Naive B cell (primary cell): ENCODE data around the gene COL4A2. TPM values are rescaled to one million over a fixed set of nuclear protein-coding genes. Genes with fewer than 3 reads are reported as not detected.

Experiments used
- ATAC-seq, 2 donors: fragments of 150-1000 bp; cut with Tn5 transposase; 2 replicates each; pipeline ENCODE4 v1.10.0; 2021; ENCODE audit warnings: low read depth in 2 of 2, mild to moderate bottlenecking in 2 of 2, moderate library complexity in 2 of 2
- DNase-seq: peaks from one replicate; pipeline ENCODE4 v3.0.0; 2022
- H3K27ac Mint-ChIP-seq, 6 donors: one replicate each; pipeline ENCODE4 v1.8.0; 2020 to 2022; ENCODE audit warnings: mild to moderate bottlenecking in 6 of 6, mixed read lengths in 6 of 6, moderate library complexity in 5 of 6, inconsistent platforms in 2 of 6
- H3K27me3 Mint-ChIP-seq, 3 donors: one replicate each; pipeline ENCODE4 v1.8.0; 2021 to 2022; ENCODE audit warnings: mixed read lengths in 3 of 3, mild to moderate bottlenecking in 1 of 3
- H3K36me3 Mint-ChIP-seq, 2 donors: one replicate each; pipeline ENCODE4 v1.8.0; 2020 to 2022; ENCODE audit warnings: mixed read lengths in 2 of 2, inconsistent platforms in 1 of 2, mild to moderate bottlenecking in 1 of 2
- H3K4me1 Mint-ChIP-seq, 3 donors: one replicate each; pipeline ENCODE4 v1.8.0; 2020 to 2022; ENCODE audit warnings: mixed read lengths in 3 of 3, inconsistent platforms in 1 of 3, mild to moderate bottlenecking in 1 of 3, moderate library complexity in 1 of 3
- H3K4me3 Mint-ChIP-seq, 8 donors: one replicate each; pipeline ENCODE4 v1.8.0; 2020 to 2022; ENCODE audit warnings: mild to moderate bottlenecking in 8 of 8, mixed read lengths in 8 of 8, moderate library complexity in 8 of 8, inconsistent platforms in 2 of 8
- H3K9me3 Mint-ChIP-seq, 7 donors: one replicate each; pipeline ENCODE4 v1.8.0; 2020 to 2022; ENCODE audit warnings: mixed read lengths in 7 of 7, mild to moderate bottlenecking in 5 of 7, inconsistent platforms in 2 of 7, moderate library complexity in 1 of 7
- polyA plus RNA-seq, 6 donors: library from polyadenylated mRNA; unstranded; fragments of 300-500 nt; fragmentation: Illumina TruSeq; gene quantifications; one replicate each; pipeline ENCODE4 v1.2.3, GENCODE V29; 2021; ENCODE audit warnings: low read depth in 6 of 6

COL4A2 gene
- polyA plus RNA-seq, 6 donors from 2014 or later, result 0.13 TPM; not detected in 5

DNA sequence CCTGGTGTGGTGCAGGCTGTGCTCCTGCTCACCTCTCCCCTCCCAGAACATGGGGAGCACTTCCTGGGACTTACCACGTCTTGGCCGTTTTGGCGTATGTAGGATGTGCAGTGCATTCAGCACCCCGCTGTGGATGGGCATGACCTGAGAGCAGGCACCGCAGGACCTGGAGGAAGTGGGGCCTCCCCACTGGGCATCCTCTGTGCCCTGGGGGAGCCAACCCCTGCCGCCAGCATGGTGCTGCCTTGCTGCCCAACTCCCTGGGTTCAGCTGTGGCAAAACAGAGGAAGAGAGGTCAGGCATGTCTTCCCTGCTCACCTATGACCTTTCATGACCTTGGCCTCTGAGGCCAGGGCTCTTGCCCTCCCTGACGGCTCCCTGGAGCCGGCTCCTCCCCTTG, 150.9 kb downstream of the COL4A2 start:
- Mint-ChIP-seq H3K4me1 (peaks cover 9 to 27% (median 15%) of the 10 kb centered on the region in 3 donors), H3K4me3 (no peak overlapping the region), H3K36me3 (no peaks in the 10 kb centered on the region), H3K9me3 (no peaks in the 10 kb centered on the region), H3K27ac (peak overlapping the region in 3 of 6 donors; percentile 2 to 70 (median 17)), H3K27me3 (peaks cover 0 to 21% (median 0%) of the 10 kb centered on the region in 3 donors)
- ATAC-seq (no peak), DNase-seq (no peak)

DNA sequence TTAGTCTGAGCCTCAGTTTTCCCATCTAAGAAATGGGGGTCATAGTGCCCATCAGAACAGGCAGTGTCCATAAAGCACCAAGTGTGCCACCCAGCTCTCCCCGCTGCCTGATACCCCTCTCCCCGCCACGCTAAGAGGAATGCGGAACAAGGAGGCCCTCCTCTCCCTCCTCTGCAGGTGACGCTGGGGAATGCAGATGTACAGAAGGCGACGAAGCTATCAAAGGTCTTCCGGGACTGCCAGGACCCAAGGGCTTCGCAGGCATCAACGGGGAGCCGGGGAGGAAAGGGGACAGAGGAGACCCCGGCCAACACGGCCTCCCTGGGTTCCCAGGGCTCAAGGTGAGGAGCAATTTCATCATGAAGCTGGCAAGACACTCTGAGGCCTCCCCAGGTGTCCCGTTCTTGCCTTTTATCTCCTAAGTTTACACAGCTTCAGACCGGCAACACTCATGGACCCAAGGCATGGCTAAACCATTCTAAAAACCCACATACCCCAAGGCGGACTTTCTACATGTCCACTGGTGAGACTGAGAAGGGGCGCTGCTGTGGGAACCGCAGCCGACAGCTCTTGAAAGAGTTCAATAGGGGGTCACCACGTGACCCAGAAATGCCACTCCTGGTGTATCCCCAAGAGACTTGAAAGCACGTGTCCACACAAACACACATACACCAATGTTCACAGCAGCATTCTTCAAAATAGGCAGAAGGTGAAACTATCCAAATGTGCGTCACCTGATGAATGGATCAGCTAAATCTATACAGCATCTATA, 151.7 kb downstream of the COL4A2 start:
- no peak for ATAC-seq
- DNase-seq, result no peak
- H3K36me3 Mint-ChIP-seq, result no peaks in the 10 kb centered on the region
- peaks cover 17 to 35% (median 20%) of the 10 kb centered on the region in 3 donors for H3K4me1 Mint-ChIP-seq
- peaks cover 0 to 21% (median 0%) of the 10 kb centered on the region in 3 donors for H3K27me3 Mint-ChIP-seq
- H3K9me3 Mint-ChIP-seq, result no peaks in the 10 kb centered on the region
- H3K27ac Mint-ChIP-seq, result peak overlapping the region in 4 of 6 donors; percentile 2 to 60 (median 34)
- H3K4me3 Mint-ChIP-seq, result peak overlapping the region in 1 of 8 donors; percentile 35

DNA sequence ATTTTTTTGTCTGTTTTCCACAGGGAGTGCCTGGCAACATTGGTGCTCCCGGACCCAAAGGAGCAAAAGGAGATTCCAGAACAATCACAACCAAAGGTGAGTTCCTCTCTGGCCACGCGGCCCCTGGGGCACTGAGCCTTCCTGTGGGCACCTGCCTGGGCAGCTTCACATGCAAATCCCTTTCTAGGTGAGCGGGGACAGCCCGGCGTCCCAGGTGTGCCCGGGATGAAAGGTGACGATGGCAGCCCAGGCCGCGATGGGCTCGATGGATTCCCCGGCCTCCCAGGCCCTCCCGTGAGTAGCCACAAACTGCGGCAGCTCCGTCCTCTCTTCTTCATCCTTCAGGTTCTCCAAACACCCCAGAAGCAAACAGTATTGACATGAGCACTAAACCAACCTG, 155.0 kb downstream of the COL4A2 start:
- Mint-ChIP-seq H3K27ac (peak overlapping the region in 1 of 6 donors; percentile 39), H3K36me3 (no peaks in the 10 kb centered on the region), H3K4me1 (peaks cover 24 to 46% (median 27%) of the 10 kb centered on the region in 3 donors), H3K4me3 (no peak overlapping the region), H3K9me3 (no peaks in the 10 kb centered on the region), H3K27me3 (peaks cover 0 to 4% (median 0%) of the 10 kb centered on the region in 3 donors)
- ATAC-seq (no peak), DNase-seq (no peak)

DNA sequence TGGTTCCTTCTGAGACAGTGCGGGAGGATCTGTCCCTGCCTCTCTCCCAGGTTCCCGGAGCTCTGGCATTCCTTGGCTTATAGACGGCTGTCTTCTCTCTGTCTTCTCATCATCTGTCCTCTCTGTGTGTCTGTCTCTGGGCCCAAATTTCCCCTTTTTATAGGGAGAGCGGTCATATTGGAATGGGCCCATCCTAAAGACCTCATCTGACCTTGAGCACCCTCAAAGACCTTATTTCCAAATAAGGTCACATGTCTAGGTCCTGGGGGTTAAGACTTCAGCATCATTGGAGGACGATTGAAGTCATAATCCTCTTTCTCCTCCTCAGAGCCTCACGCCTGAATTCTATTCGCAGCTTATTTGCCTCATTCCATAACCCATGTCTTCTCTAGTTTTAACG, 156.1 kb downstream of the COL4A2 start:
- Mint-ChIP-seq H3K9me3 (no peaks in the 10 kb centered on the region), H3K36me3 (no peaks in the 10 kb centered on the region), H3K4me1 (peaks cover 24 to 46% (median 27%) of the 10 kb centered on the region in 3 donors), H3K4me3 (no peak overlapping the region), H3K27ac (peak overlapping the region in 3 of 6 donors; percentile 46 to 98 (median 72)), H3K27me3 (no peaks in the 10 kb centered on the region)
- no peak for ATAC-seq
- no peak for DNase-seq

DNA sequence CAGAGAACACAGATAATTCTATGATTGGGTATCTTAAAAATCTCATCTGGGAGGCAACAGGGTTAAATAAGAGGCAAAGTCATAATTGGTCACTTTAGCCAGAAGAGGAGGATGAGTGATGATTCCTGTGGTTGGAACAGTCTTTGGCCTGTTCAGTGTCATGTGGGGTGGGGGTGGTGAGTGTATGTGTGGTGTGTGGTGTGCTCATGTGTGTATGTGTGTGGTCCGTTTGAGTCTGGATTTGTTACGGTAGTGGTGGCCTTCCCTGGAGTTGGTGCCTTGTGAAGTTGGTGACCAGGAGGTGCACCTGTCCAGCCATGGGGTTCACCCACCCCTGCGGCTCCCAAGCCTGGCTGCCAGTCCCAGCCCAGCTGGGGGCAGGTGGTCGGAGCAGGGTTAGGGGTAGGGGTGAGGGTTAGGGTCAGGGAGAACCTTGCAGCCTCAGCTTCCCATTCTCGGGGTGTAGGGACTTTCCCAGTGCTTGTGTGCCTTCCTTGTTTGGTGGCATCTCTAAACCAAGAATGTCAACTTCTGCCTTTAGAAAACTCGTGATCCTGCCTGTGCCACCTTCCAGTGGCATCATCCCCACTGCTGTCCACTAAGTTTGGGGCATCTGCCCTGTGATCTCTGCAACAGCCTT, 156.9 kb downstream of the COL4A2 start:
- peak; percentile 86 for ATAC-seq
- DNase-seq, result peak; percentile 62
- Mint-ChIP-seq H3K4me1 (peaks cover 24 to 44% (median 25%) of the 10 kb centered on the region in 3 donors), H3K27me3 (no peaks in the 10 kb centered on the region), H3K4me3 (peak overlapping the region in 7 of 8 donors; percentile 19 to 71 (median 55)), H3K27ac (peak overlapping the region; percentile 72 to 98 (median 92)), H3K36me3 (no peaks in the 10 kb centered on the region), H3K9me3 (no peaks in the 10 kb centered on the region)

DNA sequence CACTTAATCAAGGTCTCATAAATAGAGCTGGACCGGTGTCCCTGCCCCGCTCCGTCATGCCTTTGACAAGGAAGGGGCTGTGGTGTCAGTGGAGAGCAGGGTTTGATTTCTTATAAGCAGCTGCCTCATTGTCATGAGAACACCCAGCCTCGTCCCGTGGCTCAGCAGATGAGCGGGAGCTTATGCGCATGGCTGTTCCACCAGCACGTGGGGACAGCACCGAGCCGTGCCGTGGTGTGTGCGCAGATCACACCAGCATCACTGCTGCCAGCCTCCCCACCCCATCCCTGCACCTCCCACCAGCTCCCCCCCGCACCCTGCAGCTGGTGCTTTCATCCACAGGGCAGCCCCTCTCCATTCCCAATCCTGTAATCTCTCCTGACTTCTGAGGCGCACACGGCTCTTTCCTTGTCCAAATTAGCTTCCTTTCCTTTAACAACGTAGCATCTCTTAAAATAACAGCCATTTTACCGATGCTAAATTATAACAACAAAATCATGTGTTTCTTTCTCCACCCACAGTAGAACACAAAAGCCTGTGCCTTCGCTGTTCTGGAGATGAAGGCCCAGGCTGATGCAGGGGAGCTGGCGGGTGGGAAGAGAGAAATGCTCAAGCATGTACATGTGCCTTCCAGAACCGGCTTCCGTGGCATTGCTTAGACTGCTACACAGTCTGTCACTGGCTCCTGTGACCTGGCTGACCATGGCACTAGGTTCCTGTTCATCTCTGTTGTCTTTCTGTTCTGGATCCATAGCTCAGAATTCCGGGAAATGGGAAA, 157.7 kb downstream of the COL4A2 start:
- no peaks in the 10 kb centered on the region for H3K9me3 Mint-ChIP-seq
- H3K27me3 Mint-ChIP-seq, result no peaks in the 10 kb centered on the region
- H3K36me3 Mint-ChIP-seq, result no peaks in the 10 kb centered on the region
- peak; percentile 60 to 62 for ATAC-seq
- H3K4me1 Mint-ChIP-seq, result peaks cover 22 to 41% (median 24%) of the 10 kb centered on the region in 3 donors
- peak; percentile 50 for DNase-seq
- H3K4me3 Mint-ChIP-seq, result peak overlapping the region in 6 of 8 donors; percentile 19 to 71 (median 54)
- peak overlapping the region; percentile 72 to 98 (median 90) for H3K27ac Mint-ChIP-seq

DNA sequence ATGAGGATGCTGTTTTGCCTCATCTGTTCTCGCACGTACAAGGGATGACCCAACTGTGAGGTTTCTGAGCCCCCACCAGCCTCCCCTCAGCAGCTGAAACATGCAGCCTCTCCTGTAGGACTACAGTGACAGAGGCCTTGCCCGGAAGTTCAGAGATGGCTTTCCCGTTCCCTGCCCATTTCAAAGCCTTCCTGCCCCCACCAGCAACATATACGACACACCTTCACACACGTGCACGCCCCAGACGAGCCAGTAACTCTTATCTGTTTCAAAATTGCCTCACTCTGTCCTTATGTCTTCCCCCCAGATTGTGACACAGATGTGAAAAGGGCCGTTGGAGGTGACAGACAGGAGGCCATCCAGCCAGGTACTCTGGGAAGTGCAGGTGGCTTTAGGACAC, 158.6 kb downstream of the COL4A2 start:
- Mint-ChIP-seq H3K4me3 (peak overlapping the region in 1 of 8 donors; percentile 7), H3K9me3 (no peaks in the 10 kb centered on the region), H3K36me3 (no peaks in the 10 kb centered on the region), H3K4me1 (peaks cover 27 to 49% (median 33%) of the 10 kb centered on the region in 3 donors), H3K27me3 (no peaks in the 10 kb centered on the region), H3K27ac (peak overlapping the region; percentile 7 to 93 (median 76))
- ATAC-seq, result no peak
- no peak for DNase-seq

DNA sequence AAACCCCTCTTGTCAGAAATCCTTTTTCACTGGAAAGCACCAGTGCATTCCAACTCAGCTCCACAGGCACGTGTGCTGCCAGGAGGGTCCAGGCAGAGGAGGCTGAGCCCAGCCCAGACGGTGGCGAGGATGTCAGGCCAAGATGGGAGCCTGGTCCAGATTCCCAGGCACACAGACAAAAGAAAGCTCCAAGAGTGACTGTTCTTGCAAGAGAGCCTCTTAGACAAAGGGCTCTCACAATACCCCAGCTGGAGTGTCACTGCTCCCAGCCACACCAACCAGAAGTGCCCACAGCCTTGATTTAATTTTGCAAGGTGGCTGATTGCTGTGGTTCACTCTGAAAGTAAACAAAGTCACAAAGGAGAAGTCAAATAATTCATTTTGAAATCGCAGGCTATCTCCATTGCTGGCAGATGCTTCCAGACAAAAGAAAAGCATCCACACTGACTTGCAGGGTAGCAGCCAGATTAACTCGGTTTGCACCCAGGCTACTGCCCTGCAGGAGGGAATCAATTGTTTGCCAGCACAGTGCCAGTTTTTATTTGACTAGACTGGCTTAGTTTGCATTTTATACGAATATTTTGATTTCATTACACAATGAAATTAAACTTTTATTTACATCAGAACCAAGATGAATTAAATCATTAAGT, 159.3 kb downstream of the COL4A2 start:
- Mint-ChIP-seq H3K4me1 (peaks cover 33 to 56% (median 40%) of the 10 kb centered on the region in 3 donors), H3K36me3 (no peaks in the 10 kb centered on the region), H3K9me3 (no peaks in the 10 kb centered on the region), H3K27me3 (no peaks in the 10 kb centered on the region), H3K4me3 (no peak overlapping the region), H3K27ac (peak overlapping the region in 5 of 6 donors; percentile 7 to 80 (median 69))
- no peak for DNase-seq
- no peak for ATAC-seq

DNA sequence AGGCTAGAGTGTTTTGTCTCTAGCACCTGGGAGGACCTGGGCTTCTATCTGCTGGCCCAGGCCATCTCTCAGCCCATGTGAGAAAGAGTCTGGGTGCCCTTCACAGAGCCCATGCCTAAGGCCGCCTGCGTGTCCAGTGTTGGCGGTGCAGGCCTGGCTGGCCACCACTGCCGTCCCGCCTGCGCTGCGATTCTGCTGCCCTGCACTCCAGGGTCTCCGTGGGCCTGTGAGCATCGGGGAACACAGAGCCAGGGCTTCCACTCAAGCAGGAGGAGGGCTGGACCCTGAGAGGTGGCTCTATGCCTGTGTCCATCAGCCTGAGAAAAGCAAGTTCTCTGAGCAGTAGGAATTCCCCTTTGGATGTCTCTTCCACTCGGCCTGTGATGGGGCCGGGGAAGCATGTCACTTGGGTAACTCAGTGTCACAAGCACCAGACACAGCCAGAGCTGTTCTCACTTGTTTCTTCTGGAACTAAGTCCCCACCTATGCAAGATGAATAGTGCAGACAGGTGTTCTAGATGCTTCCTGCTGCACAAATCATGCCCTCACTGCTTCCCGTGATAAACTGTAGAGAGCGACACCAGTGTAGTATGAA, 160.5 kb downstream of the COL4A2 start:
- no peaks in the 10 kb centered on the region for H3K9me3 Mint-ChIP-seq
- H3K27ac Mint-ChIP-seq, result peak overlapping the region in 5 of 6 donors; percentile 40 to 84 (median 79)
- H3K27me3 Mint-ChIP-seq, result no peaks in the 10 kb centered on the region
- DNase-seq, result no peak
- H3K4me1 Mint-ChIP-seq, result peaks cover 39 to 61% (median 52%) of the 10 kb centered on the region in 3 donors
- H3K4me3 Mint-ChIP-seq, result no peak overlapping the region
- H3K36me3 Mint-ChIP-seq, result no peaks in the 10 kb centered on the region
- no peak for ATAC-seq

DNA sequence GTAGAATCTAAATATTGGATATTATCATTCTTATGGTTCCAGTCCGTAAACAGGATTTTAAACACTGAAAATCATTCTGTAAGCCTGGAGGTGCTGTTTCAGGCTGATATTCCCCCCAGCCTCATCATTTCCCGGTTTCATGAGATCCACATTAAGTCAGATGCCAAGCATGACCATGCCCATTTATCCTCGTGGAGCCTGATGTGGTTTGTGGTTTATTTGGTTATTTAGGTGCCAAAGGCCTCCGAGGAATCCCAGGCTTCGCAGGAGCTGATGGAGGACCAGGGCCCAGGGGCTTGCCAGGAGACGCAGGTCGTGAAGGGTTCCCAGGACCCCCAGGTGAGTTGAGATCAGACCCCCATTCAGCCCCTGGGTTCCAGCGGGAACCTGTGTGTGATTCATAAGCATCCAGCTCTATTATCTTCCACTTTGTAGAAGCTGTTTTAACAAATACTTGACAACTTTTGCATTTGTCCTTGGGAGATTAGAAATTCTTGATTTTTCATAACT, 162.0 kb downstream of the COL4A2 start:
- Mint-ChIP-seq H3K4me3 (peak overlapping the region in 2 of 8 donors; percentile 37 to 40), H3K27ac (peak overlapping the region in 2 of 6 donors; percentile 14 to 95), H3K27me3 (no peaks in the 10 kb centered on the region), H3K36me3 (no peaks in the 10 kb centered on the region), H3K9me3 (no peaks in the 10 kb centered on the region), H3K4me1 (peaks cover 30 to 53% (median 42%) of the 10 kb centered on the region in 3 donors)
- ATAC-seq (no peak), DNase-seq (no peak)

DNA sequence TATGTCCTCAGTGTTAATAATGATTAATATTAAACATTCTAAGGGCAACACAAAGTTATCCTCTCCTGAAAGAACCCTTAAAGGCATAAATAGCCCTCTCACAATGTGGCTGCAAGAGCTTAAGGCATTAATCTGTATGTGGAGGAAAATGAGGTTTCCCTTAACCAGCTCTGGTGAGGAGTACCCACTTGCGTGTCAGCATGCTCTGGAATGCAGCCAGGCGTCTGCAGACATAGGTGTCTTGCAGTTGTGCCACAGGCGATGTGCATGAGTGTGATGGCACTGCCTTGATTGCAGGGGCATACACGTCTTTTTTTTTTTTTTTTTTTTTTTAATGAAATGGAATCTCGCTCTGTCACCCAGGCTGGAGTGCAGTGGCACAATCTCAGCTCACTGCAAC, 162.5 kb downstream of the COL4A2 start:
- no peaks in the 10 kb centered on the region for H3K36me3 Mint-ChIP-seq
- DNase-seq, result no peak
- H3K9me3 Mint-ChIP-seq, result no peaks in the 10 kb centered on the region
- H3K4me3 Mint-ChIP-seq, result no peak overlapping the region
- no peaks in the 10 kb centered on the region for H3K27me3 Mint-ChIP-seq
- ATAC-seq, result no peak
- peaks cover 25 to 51% (median 37%) of the 10 kb centered on the region in 3 donors for H3K4me1 Mint-ChIP-seq
- H3K27ac Mint-ChIP-seq, result peak overlapping the region in 1 of 6 donors; percentile 95

DNA sequence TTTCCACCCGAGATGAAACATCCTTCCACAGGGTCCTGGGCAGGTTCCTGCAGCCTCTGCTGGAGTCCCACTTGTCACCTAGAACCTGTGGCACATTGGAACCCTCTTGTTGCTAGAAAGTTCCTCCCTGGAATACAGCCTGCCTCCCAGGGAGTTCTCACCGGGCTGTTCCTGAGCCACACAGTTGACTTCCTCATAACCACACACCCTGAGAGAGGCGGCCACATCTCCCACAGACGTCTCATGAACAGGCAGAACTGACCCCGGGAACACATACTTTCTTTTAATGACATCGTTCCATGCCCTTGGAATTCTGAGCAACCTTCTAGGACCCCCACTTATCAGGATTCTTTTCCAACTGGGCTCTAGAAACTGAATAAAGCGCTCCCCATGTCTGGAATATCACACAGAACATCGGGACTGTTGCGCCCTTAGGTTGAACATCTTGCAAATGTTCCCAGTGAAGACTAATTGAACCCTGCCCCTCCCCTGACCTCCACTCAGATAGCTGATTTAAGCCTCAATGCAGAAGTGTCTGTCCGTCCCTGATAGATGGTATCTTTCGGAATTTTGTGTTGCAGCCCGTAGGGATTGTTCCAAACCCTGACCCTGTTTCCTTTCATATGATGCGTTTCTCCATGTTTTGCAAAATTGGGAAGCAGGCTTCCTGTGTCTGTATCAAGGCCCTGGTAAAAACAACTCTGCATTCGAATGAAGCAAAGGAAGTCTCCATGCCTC, 163.4 kb downstream of the COL4A2 start:
- Mint-ChIP-seq H3K9me3 (no peaks in the 10 kb centered on the region), H3K36me3 (no peaks in the 10 kb centered on the region), H3K27ac (peak overlapping the region; percentile 95 to 100 (median 99)), H3K4me3 (peak overlapping the region in 7 of 8 donors; percentile 61 to 86 (median 80)), H3K27me3 (no peaks in the 10 kb centered on the region), H3K4me1 (peaks cover 28 to 53% (median 40%) of the 10 kb centered on the region in 3 donors)
- DNase-seq (no peak), ATAC-seq (no peak)
